CD4-positive, alpha-beta T cell (primary cell): ENCODE results near the gene MEGF10. TPM values are rescaled to one million over a fixed set of nuclear protein-coding genes. Genes with fewer than 3 reads are reported as not detected.
"Not testable (repeated sequence)": the region's sequence is repeated elsewhere in the genome, so short reads cannot be mapped to it uniquely, and the experiment has no call there.

ENCODE experiments used
- ATAC-seq: fragments of 200-7000 bp; cut with Tn5 transposase; one replicate; pipeline ENCODE4 v1.10.0; 2022; ENCODE audit warnings: mild to moderate bottlenecking; ENCODE audit not compliant: poor library complexity
- CTCF ChIA-PET: fragments of 350-600 bp; sonication (Branson Sonifier 250); formaldehyde crosslinking; loops from one replicate; lab custom pipeline; 2021; ENCODE audit warnings: antibody characterized with exemption, inconsistent platforms; lab: Charles Lee
- POLR2A ChIA-PET: fragments of 350-600 bp; sonication (Branson Sonifier 250); formaldehyde crosslinking; loops from one replicate; lab custom pipeline; 2021; ENCODE audit warnings: antibody characterized with exemption, inconsistent platforms; lab: Charles Lee
- DNase-seq, 14 experiments: peaks; one replicate each; pipeline ENCODE4 v3.0.0-alpha.2; 2013 to 2020; ENCODE audit warnings: mixed read lengths in 2 of 14
- H3K27ac ChIP-seq, 2 donors: one replicate each; pipeline versions ENCODE4 v1.5.1 to v1.7.0; 2013; ENCODE audit warnings: low read length in 2 of 2, low read depth in 1 of 2, mild to moderate bottlenecking in 1 of 2
- H3K27me3 ChIP-seq, 2 experiments: 1 replicate in 1 of 2; 2 replicates in 1 of 2; pipeline versions ENCODE4 v1.6.1 to v1.7.0; 2013; ENCODE audit warnings: low read length in 2 of 2, control low read depth in 1 of 2, mild to moderate bottlenecking in 1 of 2, moderate library complexity in 1 of 2; ENCODE audit not compliant: insufficient read depth in 2 of 2, control insufficient read depth in 1 of 2
- H3K36me3 ChIP-seq: one replicate; pipeline ENCODE4 v1.6.1; 2013; ENCODE audit warnings: low read length, control low read depth; ENCODE audit not compliant: insufficient read depth
- H3K4me1 ChIP-seq: one replicate; pipeline ENCODE4 v1.6.1; 2013; ENCODE audit warnings: low read length, control low read depth; ENCODE audit not compliant: insufficient read depth
- H3K4me3 ChIP-seq: one replicate; pipeline ENCODE4 v1.5.1; 2013; ENCODE audit warnings: mild to moderate bottlenecking, low read length, moderate library complexity
- H3K9me3 ChIP-seq, 2 experiments: 1 replicate in 1 of 2; 2 replicates in 1 of 2; pipeline versions ENCODE4 v1.6.1 to v1.7.0; 2013; ENCODE audit warnings: low read length in 2 of 2, mild to moderate bottlenecking in 2 of 2, control low read depth in 1 of 2, moderate library complexity in 1 of 2; ENCODE audit not compliant: control insufficient read depth in 1 of 2, insufficient read depth in 1 of 2
- H3K27ac Mint-ChIP-seq: one replicate; pipeline ENCODE4 v1.8.0; 2020; ENCODE audit warnings: mixed read lengths
- H3K27me3 Mint-ChIP-seq: one replicate; pipeline ENCODE4 v1.8.0; 2021; ENCODE audit warnings: mixed read lengths
- H3K36me3 Mint-ChIP-seq: one replicate; pipeline ENCODE4 v1.8.0; 2021; ENCODE audit warnings: low read depth, mixed read lengths
- H3K4me1 Mint-ChIP-seq: one replicate; pipeline ENCODE4 v1.8.0; 2021; ENCODE audit warnings: low read depth, mixed read lengths
- H3K4me3 Mint-ChIP-seq: one replicate; pipeline ENCODE4 v1.8.0; 2020; ENCODE audit warnings: mild to moderate bottlenecking, mixed read lengths
- H3K9me3 Mint-ChIP-seq: one replicate; pipeline ENCODE4 v1.8.0; 2020; ENCODE audit warnings: mixed read lengths
- CTCF ChIP-seq: fragments of 200-600 bp; IDR thresholded peaks from one replicate; pipeline ENCODE4 v1.8.0; 2022; ENCODE audit warnings: antibody characterized with exemption, mild to moderate bottlenecking
- intact Hi-C, 2 experiments: fragments of 100-400 bp; cut with DNase I in 1 of 2; cut with micrococcal nuclease in 1 of 2; formaldehyde crosslinking; loops; one replicate each; pipeline versions ENCODE4 v1.15.1 to v1.9.0; 2023 to 2025; cut with DNase I, micrococcal nuclease
- total RNA-seq, 174 experiments: library from RNA in 2 of 174; stranded (reverse) in 2 of 174; gene quantifications; one replicate each; pipeline ENCODE4 v1.2.3 and lab custom pipeline; 2021 to 2026

Gene MEGF10
- total RNA-seq, 2 experiments from 2014 or later = not detected

GRCh38 chr5:127313847-127314473 is 23.4 kb downstream of the MEGF10 start:
- Mint-ChIP-seq H3K27ac (no peak overlapping the region), H3K27me3 (peaks cover 5% of the 10 kb centered on the region), H3K9me3 (no peaks in the 10 kb centered on the region), H3K4me3 (no peak overlapping the region), H3K36me3 (no peaks in the 10 kb centered on the region), H3K4me1 (no peaks in the 10 kb centered on the region)
- Histone ChIP-seq H3K9me3 (no peaks in the 10 kb centered on the region), H3K4me3 (no peak overlapping the region), H3K36me3 (no peaks in the 10 kb centered on the region), H3K27ac (no peak overlapping the region), H3K27me3 (no peaks in the 10 kb centered on the region), H3K4me1 (peaks cover 4% of the 10 kb centered on the region)
- DNase-seq (peak; percentile 28 to 75 (median 59)), ATAC-seq (peak; percentile 82)
- CTCF ChIA-PET = interaction anchor here (0.7 to 1.4 kb wide), 7 partner anchors 10 to 633 kb away, joined by 3 to 15 read pairs (median 3); no protein-coding TSS in a partner anchor
- intact Hi-C loops = loop anchor here (1.0 to 10.0 kb wide), 8 partner anchors 239 to 979 kb away; partner anchors contain the start of gene C5orf63 (in 1 of the 2)
- peak; percentile 80 for TF ChIP-seq CTCF
- POLR2A ChIA-PET = no interaction called here

- H3K27ac ChIP-seq = no peak overlapping the region
- no peaks in the 10 kb centered on the region for H3K9me3 ChIP-seq
- H3K9me3 Mint-ChIP-seq = no peaks in the 10 kb centered on the region
- peaks cover 5% of the 10 kb centered on the region for H3K27me3 Mint-ChIP-seq
- H3K4me1 ChIP-seq = peaks cover 8% of the 10 kb centered on the region
- no peaks in the 10 kb centered on the region for H3K27me3 ChIP-seq
- H3K36me3 ChIP-seq = no peaks in the 10 kb centered on the region
- intact Hi-C loops = loop anchor here in 1 of 2 experiments (5.0 to 10.0 kb wide), 4 partner anchors 241 to 981 kb away; partner anchors contain the start of gene C5orf63
- ATAC-seq = no peak
- POLR2A ChIA-PET = no interaction called here
- TF ChIP-seq CTCF = no peak
- no peak overlapping the region for H3K4me3 Mint-ChIP-seq
- CTCF ChIA-PET = no interaction called here
- H3K4me3 ChIP-seq = no peak overlapping the region
- H3K27ac Mint-ChIP-seq = no peak overlapping the region
- DNase-seq = no peak
- peaks cover 10% of the 10 kb centered on the region for H3K4me1 Mint-ChIP-seq
- no peaks in the 10 kb centered on the region for H3K36me3 Mint-ChIP-seq
Measured at GRCh38 chr5:127316011-127316410, 25.4 kb downstream of the MEGF10 start.

- H3K9me3 ChIP-seq, H3K9me3 Mint-ChIP-seq, H3K27ac ChIP-seq, H3K36me3 ChIP-seq, H3K4me3 Mint-ChIP-seq, CTCF ChIA-PET, H3K36me3 Mint-ChIP-seq, H3K27me3 Mint-ChIP-seq, POLR2A ChIA-PET, H3K27me3 ChIP-seq, DNase-seq, H3K27ac Mint-ChIP-seq, H3K4me1 ChIP-seq, H3K4me3 ChIP-seq, ATAC-seq: not testable (repeated sequence)
- intact Hi-C loops = loop anchor here in 1 of 2 experiments (5.0 to 10.0 kb wide), 4 partner anchors 243 to 983 kb away; partner anchors contain the start of gene C5orf63
- peaks cover 10% of the 10 kb centered on the region for H3K4me1 Mint-ChIP-seq
Measured at GRCh38 chr5:127317385-127317784, 26.8 kb downstream of the MEGF10 start.
